ENCODE data around the gene SORL1.

SORL1 gene

GRCh38 chr11:121580154-121580553 lies 128.0 kb downstream of the SORL1 start:
- DNase-seq (ENCODE audit: low read depth in 4 of 4, low spot score in 1 of 4), result no peak

GRCh38 chr11:121581607-121582006 lies 129.5 kb downstream of the SORL1 start:
- DNase-seq (ENCODE audit: low read depth in 4 of 4, low spot score in 1 of 4), result no peak

GRCh38 chr11:121582296-121582695 lies 130.2 kb downstream of the SORL1 start:
- no peak for DNase-seq (ENCODE audit: low read depth in 4 of 4, low spot score in 1 of 4)

- no peak for DNase-seq (ENCODE audit: low read depth in 4 of 4, low spot score in 1 of 4)
Measured at GRCh38 chr11:121583825-121584224, 131.7 kb downstream of the SORL1 start.

- DNase-seq (ENCODE audit: low read depth in 4 of 4, low spot score in 1 of 4), result no peak
Measured at GRCh38 chr11:121586750-121587149, 134.6 kb downstream of the SORL1 start.

DNA sequence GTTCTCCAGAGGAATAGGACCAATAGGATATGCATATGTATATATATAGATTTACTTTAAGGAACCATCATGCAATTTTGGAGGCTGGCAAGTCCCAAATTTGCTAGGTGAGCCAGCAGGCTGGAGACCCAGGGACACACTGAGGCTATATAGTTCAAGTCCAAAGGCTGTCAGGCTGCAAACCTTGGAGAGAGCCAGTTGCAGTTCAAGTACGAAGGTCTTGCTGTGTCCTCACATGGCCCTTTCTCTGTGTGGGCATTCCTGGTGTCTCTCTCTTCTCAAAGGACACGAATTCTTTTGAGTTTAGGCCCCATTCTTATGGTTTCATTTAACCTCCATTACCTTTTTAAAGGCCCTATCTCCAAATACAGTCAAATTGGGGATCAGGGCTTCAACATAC lies 135.1 kb downstream of the SORL1 start:
- DNase-seq (ENCODE audit: low read depth in 4 of 4, low spot score in 1 of 4), result no peak

GRCh38 chr11:121588747-121589146 lies 136.6 kb downstream of the SORL1 start:
- DNase-seq (ENCODE audit: low read depth in 4 of 4, low spot score in 1 of 4), result no peak

GRCh38 chr11:121589946-121590537 lies 137.9 kb downstream of the SORL1 start:
- no peak for DNase-seq (ENCODE audit: low read depth in 4 of 4, low spot score in 1 of 4)

DNA sequence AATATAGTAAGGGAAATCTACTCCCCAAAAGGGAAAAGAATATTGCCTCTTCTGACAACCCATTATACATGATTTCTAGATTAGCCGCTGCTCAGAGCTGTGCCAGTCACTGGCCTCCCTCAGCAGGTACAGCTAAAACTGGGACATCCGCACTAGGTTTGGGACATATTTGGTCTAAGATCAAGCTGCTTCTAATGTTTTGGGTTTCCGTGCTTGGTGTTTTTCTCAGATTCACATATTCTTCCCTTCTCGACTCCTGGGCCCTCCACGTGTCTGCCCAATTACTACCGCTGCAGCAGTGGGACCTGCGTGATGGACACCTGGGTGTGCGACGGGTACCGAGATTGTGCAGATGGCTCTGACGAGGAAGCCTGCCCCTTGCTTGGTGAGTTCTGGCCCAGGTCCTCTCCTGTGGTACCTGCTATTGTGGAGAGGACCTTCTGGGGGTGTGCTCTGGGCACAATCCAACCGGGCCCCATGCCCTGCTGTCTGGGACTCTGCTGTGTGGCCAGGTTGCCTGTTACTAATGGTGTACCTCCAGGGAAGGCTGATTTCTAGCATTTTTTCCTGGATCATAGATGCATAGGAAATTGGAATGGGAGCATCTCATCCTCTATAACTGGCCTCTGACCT lies 138.8 kb downstream of the SORL1 start:
- no peak for DNase-seq (ENCODE audit: low read depth in 4 of 4, low spot score in 1 of 4)

DNA sequence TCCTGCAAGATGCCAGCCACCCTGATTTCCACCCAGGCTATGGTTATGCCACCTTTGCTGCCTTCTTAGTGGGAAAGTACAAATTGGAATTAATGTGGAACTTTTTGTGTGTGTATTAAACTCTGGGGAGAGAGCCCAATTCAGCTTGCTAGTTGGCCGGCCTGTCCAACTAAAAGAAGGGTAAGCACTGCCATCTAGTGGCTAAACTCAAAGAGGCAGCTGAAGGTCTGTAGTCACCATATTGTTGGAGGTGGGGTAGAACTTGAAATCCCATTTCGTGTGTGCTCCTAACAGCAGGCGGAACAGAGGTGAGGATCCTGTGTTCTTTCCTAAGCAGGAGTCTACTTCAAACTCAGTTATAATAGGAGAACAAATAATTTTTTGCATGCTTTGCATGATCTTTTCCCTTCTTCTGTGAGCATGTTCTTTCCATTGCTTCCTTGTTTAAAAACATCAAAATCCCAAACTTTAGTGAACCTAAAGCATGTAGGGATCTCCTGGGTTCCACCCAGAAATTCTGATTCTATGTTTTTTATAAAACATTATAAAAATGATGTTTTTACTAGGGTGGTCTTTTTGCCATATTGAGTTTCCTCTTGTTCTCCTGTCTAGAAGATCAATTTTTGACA lies 139.4 kb downstream of the SORL1 start:
- peak; percentile 47 to 62 (median 52) for DNase-seq (ENCODE audit: low read depth in 4 of 4, low spot score in 1 of 4)

GRCh38 chr11:121592708-121593107 lies 140.6 kb downstream of the SORL1 start:
- DNase-seq (ENCODE audit: low read depth in 4 of 4, low spot score in 1 of 4), result no peak

DNA sequence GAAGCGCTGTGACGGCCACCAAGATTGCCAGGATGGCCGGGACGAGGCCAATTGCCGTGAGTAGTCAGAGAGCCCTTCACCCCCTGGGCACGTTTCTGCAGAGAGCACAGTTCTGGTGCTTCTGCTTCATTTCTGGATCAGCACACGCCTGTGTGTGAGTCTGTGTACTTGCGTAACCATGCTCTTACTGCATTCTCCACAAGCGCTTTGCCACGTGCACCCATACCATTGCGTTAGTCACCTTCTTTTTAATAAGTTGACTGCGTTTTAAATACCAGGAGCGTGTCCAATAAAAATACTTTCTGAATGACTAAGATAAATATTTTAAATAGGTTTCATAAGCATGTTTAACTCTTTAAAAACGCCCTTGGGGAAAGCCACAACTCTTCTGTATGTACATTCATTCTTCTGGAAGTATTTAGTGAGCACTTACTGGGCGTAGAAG lies 143.6 kb downstream of the SORL1 start:
- DNase-seq (ENCODE audit: low read depth in 4 of 4, low spot score in 1 of 4), result no peak

- no peak for DNase-seq (ENCODE audit: low read depth in 4 of 4, low spot score in 1 of 4)
Measured at GRCh38 chr11:121596195-121597155, 144.4 kb downstream of the SORL1 start.

- DNase-seq (ENCODE audit: low read depth in 4 of 4, low spot score in 1 of 4), result no peak
Measured at GRCh38 chr11:121603316-121603715, 151.2 kb downstream of the SORL1 start.

- no peak for DNase-seq (ENCODE audit: low read depth in 4 of 4, low spot score in 1 of 4)
Measured at GRCh38 chr11:121604152-121604551, 152.0 kb downstream of the SORL1 start.

DNA sequence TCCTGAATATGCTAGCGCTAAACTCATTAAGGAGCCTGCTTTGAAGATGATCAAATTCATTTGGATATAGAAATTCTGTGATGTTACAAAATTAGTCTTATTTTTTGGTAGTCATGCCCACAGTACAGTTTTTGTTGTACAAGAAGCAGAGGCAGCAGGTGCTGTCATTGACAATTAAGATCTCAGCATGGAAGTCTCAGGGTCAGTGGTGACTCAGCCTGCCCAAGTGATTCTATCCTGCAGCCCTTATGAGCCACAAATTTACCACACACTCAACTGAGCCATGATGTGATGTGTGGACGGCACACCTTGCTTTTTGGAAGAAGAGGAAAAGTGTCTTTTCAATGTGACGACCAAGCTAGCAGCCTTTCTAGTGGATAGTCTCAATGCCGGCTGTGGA lies 154.2 kb downstream of the SORL1 start:
- no peak for DNase-seq (ENCODE audit: low read depth in 4 of 4, low spot score in 1 of 4)

DNA sequence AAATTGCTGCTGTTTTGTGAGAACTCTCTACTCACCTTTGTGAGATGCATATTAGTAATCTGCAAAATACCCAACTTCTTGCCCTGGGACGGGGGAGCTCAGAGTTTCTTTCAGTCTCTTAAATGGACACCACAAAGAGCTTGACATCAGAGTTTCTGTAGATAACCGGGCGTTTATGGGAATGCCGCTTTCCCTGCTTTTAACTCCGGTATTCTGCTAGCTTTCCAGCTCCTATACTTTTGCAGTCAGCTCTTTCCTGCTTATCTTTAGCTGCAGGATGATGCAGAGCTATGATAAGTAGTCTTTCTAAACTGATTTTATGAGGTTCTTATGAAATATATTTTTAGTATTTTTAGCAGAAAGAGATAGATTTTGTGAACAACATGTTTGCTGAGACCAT lies 155.2 kb downstream of the SORL1 start:
- no peak for DNase-seq (ENCODE audit: low read depth in 4 of 4, low spot score in 1 of 4)

DNA sequence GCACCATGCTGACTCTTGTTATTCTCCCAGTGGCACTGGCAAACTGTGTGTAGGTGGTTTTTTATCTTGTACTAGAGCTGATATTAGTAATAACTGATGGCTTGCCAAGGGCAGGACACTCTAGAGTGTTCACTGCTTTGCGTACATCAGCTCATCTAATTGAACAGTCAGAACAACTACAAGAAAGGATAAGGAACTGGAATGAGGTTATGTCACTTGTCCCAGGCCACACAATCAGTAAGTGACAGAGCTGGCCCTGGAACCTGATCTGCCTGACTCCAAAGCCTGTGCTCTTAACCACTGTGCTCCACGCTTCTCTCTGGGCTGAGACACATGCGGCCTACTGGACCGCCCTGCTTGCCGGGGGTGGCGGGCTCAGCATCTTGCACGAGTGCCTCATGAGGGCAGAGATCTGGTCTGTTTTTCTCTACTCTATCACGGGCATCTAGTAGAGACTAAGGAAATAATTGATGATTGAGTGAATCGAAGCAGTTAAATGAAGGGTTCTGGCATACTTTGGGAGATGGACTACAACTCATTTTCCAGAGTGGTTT lies 156.5 kb downstream of the SORL1 start:
- DNase-seq (ENCODE audit: low read depth in 4 of 4, low spot score in 1 of 4), result no peak

GRCh38 chr11:121610706-121611105 lies 158.6 kb downstream of the SORL1 start:
- no peak for DNase-seq (ENCODE audit: low read depth in 4 of 4, low spot score in 1 of 4)

DNA sequence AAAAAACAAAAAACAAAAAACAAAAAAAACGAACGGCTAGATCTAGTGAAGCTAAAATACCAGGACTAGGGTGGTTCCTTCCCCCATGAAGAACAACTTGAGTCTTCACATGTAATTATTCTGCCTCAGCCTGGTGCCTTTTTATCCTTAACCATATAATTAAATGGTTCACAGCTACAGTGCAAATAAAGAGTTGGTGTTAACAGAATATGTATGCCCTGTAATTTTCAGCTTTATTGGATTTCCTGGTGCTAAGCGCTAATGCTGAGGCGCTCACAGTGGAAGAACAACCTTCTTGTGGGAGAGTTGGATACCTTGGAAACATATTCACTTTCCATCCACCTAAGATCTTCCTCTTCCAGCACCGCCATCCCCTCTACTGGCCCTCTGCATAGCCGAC lies 159.1 kb downstream of the SORL1 start:
- DNase-seq (ENCODE audit: low read depth in 4 of 4, low spot score in 1 of 4), result no peak

- DNase-seq (ENCODE audit: low read depth in 4 of 4, low spot score in 1 of 4), result no peak
Measured at GRCh38 chr11:121613724-121614123, 161.6 kb downstream of the SORL1 start.

All from stimulated activated CD4-positive, alpha-beta T cell treated with anti-CD3 and anti-CD28 coated beads, Interleukin-1b, Interleukin-23, amount 100 ng/mL, for 24 hours (primary cell).